GM10266 (cell line): ENCODE results near the gene PSENEN.

Experiments
- DNase-seq: peaks from one replicate; pipeline ENCODE4 v3.0.0; 2012; ENCODE audit errors: extremely low spot score
- TF ChIP-seq, protein P1 (sequence below): IDR thresholded peaks from 2 replicates; pipeline ENCODE4 v1.5.1; 2012; ENCODE audit warnings: mild to moderate bottlenecking, low read depth; ENCODE audit not compliant: control insufficient read depth, insufficient read depth; ENCODE audit errors: missing control alignments

PSENEN gene

DNA sequence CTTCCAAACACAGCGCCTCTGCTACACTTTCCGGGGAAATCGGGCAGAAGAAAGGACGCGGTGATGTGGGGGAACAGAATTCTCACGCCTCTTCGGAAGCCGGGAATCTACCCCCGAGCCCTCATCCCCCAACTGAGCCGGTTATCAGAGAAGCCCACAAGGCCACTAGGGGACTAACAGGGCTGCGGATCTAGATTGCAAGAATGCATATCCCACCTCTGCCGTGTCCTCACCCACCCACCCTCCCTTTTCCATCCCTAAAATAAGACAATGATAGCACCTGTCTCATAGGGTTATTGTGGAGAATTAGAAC lies 4.3 kb upstream of the PSENEN start:
- TF ChIP-seq, protein P1, sequence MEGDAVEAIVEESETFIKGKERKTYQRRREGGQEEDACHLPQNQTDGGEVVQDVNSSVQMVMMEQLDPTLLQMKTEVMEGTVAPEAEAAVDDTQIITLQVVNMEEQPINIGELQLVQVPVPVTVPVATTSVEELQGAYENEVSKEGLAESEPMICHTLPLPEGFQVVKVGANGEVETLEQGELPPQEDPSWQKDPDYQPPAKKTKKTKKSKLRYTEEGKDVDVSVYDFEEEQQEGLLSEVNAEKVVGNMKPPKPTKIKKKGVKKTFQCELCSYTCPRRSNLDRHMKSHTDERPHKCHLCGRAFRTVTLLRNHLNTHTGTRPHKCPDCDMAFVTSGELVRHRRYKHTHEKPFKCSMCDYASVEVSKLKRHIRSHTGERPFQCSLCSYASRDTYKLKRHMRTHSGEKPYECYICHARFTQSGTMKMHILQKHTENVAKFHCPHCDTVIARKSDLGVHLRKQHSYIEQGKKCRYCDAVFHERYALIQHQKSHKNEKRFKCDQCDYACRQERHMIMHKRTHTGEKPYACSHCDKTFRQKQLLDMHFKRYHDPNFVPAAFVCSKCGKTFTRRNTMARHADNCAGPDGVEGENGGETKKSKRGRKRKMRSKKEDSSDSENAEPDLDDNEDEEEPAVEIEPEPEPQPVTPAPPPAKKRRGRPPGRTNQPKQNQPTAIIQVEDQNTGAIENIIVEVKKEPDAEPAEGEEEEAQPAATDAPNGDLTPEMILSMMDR: no peak
- DNase-seq: no peak

DNA sequence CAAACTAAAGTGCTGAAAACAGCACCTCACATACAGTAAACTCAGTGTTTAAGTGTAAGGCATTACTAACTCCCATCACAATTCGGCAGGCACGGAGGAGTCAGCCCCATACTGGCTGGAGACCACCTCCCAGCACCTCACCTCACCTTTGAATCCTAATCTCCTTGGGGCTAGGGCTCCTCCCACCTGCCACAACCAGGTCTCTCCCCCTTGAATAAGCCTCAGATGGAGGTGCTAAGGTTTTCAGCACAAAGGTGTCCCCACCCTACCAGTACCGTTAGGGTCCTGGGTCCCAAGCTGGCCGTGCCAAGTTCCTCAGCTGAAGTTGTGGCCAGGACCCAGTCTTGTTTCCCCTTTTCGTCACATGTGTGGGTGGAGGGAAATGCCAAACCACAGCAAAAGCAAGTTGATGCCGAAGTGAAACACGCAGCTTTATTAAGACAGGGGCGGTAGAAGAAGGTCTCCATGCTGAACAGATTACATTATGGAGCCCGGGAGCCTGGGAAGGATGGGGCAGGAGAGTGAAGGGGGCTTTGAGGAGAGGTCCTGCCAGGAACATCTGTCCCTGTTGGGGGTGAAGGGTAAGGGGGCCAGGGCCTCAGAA lies 3.2 kb upstream of the PSENEN start, which contains the start of gene IGFLR1:
IGFLR1 (minus strand) TSS at position 332 of the 604 bp plus-strand sequence. CDS start 1,272 bp downstream, outside the sequence.
- TF ChIP-seq, protein P1: no peak
- peak; percentile 71 for DNase-seq

GRCh38 chr19:35743640-35744429 lies 1.6 kb upstream of the PSENEN start:
- no peak for DNase-seq
- TF ChIP-seq, protein P1: no peak

DNA sequence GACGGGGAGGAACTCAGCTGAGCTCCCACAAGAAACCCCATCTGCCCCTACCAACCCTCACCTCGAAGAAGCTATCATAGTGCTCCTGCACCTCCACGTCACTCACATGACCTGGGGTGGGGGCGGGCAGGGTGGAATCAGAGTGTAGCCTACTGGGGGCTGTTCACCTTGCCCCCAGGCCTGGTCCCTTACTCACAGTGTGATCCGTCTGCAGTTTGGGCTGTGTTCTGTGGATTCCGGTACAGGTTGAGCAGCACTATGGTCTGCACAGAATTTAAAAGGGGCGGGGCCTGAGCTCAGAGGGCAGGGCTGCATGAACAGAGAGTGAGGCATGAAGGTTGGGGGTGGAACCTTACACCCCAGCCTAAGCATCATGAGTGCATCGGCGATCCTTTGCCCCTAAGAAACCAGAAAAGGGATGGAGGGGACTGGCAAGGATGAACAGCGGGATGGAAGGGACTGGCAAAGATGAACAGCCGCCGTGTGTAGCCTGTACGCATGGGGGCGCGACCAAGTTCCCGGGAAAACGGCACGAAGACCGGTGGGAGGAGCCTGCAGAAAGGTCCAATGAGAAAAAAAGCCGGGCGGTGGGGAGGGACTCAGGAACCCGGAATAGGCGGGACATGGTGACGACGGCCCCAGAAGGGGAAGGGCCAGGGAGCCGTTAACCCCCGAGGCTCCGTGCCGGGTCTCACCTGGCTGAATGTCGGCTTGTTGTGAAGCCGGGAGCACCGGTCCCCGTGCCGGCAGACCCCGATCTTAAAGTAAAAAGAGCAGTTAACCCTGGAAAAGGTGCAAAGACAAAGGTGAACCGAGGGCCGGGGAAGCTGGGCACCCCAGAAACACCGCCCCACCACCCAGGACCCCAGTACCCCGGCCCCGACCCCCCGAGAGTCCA lies 772 bp upstream of the PSENEN start:
- DNase-seq: peak; percentile 80
- TF ChIP-seq, protein P1: peak; percentile 37

DNA sequence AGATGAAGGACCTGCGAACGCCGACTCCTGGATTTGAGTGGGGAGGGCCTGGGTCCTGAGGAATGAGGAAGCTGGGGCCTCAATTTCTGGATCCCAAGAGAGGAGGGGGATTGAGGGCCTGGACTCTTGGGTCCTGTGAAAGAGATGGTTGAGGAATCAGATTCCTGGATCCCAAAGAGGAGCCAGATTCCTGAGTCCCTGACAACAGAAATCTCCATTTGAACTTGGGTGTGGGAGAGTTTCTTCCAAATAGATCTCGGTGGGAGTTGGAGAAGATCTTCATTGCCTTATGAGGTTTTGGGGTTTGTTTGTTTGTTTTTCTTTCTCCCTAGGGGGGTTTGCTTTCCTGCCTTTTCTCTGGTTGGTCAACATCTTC lies 624 bp downstream of the PSENEN start:
- DNase-seq: no peak
- TF ChIP-seq, protein P1: no peak

DNA sequence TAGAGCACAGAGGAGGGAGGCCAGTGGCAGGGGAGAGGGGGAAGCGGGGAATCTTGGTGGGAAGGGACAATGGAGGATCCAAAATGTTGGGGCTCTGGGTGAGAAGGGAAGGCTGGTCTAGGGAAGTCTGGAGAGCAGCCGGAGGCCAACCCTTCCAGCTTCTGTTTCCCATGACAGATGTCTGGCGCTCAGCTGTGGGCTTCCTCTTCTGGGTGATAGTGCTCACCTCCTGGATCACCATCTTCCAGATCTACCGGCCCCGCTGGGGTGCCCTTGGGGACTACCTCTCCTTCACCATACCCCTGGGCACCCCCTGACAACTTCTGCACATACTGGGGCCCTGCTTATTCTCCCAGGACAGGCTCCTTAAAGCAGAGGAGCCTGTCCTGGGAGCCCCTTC lies 1.1 kb downstream of the PSENEN start:
- TF ChIP-seq, protein P1: no peak
- no peak for DNase-seq
